Heart left ventricle (tissue), 16 donors: ENCODE data around the gene MARS1. TPM values are rescaled to one million over a fixed set of nuclear protein-coding genes. Genes with fewer than 3 reads are reported as not detected.
A peak's percentile ranks its signal among the peaks of the same experiment; 100 is the strongest.

ENCODE experiments used
- ATAC-seq, 4 donors: fragments of 200-7000 bp; cut with Tn5 transposase; one replicate each; pipeline ENCODE4 v1.9.1; 2020 to 2022; ENCODE audit warnings: moderate library complexity in 4 of 4, mild to moderate bottlenecking in 3 of 4, moderate number of reproducible peaks in 1 of 4
- DNase-seq, 5 donors: peaks; one replicate each; pipeline ENCODE4 v3.0.0-alpha.2; 2020
- H3K27ac ChIP-seq, 12 donors: fragments of 200-600 bp; sonication (generic) in 4 of 12; one replicate each; pipeline versions ENCODE4 v1.5.0 to v1.8.0; 2016 to 2022; ENCODE audit warnings: mild to moderate bottlenecking in 2 of 12
- H3K27me3 ChIP-seq, 9 donors: fragments of 200-600 bp; sonication (generic) in 2 of 9; one replicate each; pipeline versions ENCODE4 v1.5.1 to v1.8.0; 2016 to 2022; ENCODE audit warnings: mild to moderate bottlenecking in 3 of 9
- H3K36me3 ChIP-seq, 9 donors: fragments of 200-600 bp; sonication (generic) in 2 of 9; one replicate each; pipeline versions ENCODE4 v1.5.0 to v1.8.0; 2018 to 2022; ENCODE audit warnings: mild to moderate bottlenecking in 2 of 9
- H3K4me1 ChIP-seq, 12 donors: fragments of 200-600 bp; sonication (generic) in 4 of 12; one replicate each; pipeline versions ENCODE4 v1.5.0 to v1.8.0; 2016 to 2022; ENCODE audit warnings: mild to moderate bottlenecking in 3 of 12
- H3K4me3 ChIP-seq, 12 donors: fragments of 200-600 bp; sonication (generic) in 4 of 12; one replicate each; pipeline versions ENCODE4 v1.5.0 to v1.8.0; 2017 to 2022; ENCODE audit warnings: mild to moderate bottlenecking in 9 of 12, moderate library complexity in 4 of 12
- H3K9me3 ChIP-seq, 12 donors: fragments of 200-600 bp; sonication (generic) in 4 of 12; one replicate each; pipeline versions ENCODE4 v1.5.0 to v1.8.0; 2016 to 2022; ENCODE audit warnings: mild to moderate bottlenecking in 1 of 12
- CTCF ChIP-seq, 12 donors: fragments of 200-600 bp; sonication (generic) in 4 of 12; IDR thresholded peaks; one replicate each; pipeline versions ENCODE4 v1.5.0 to v1.8.0; 2018 to 2022; ENCODE audit warnings: antibody characterized with exemption in 12 of 12, mild to moderate bottlenecking in 5 of 12
- POLR2A ChIP-seq, 2 donors: fragments of 450-650 bp; IDR thresholded peaks; one replicate each; pipeline ENCODE4 v1.6.1; 2017; ENCODE audit warnings: antibody characterized with exemption in 2 of 2, mild to moderate bottlenecking in 2 of 2, moderate library complexity in 2 of 2
- WGBS, 4 donors: extraction: QIAGEN DNeasy Blood & Tissue Kit in 2 of 4; methylation state at CpG; one replicate each; pipeline versions ENCODE4 v1.1.5 to v1.1.7; 2013 to 2018; 5-methylcytosine and 5-hydroxymethylcytosine counted together
- intact Hi-C, 10 donors: fragments of 100-400 bp; cut with DNase I; formaldehyde crosslinking; loops; one replicate each; pipeline versions ENCODE4 v1.11.1 to v1.14.2; 2022
- polyA plus RNA-seq, 2 donors: library from polyadenylated mRNA; stranded (reverse); fragments of 200-250 nt; gene quantifications; one replicate each; pipeline ENCODE4 v1.2.3, GENCODE V29; 2013
- total RNA-seq, 9 donors: library from RNA; depleted of rRNA in 2 of 9; stranded (reverse); fragments of >200 nt in 2 of 9; fragmentation: NEBNext Ultra II Directional in 3 of 9; extraction: Animal tissue kit (Norgen Biotek cat#: 25700) in 3 of 9; gene quantifications; one replicate each; pipeline versions ENCODE4 v1.1.0 to v1.2.4, GENCODE V29; 2016 to 2023
- donor health status: ischemic (EF 13 %, LVEDD 7.1; RV severe dilation, severe dysfunction).
- donor health status: healthy with polysubstance abuse.
- donor health status: DM: no; HTN: yes; CAD: no.
- donor health status: DM: no; HTN: no; CAD: no.
- donor health status: ischemic (EF 25% LVEDD 6.9; RV normal size, moderate dysfunction).
- donor health status: ischemic (EF 25% LVEDD 5.7; RV mildly dilated, moderate dysfunction).
- donor health status: healthy.
- donor health status: DM: yes; HTN: yes; CAD: no.
- donor health status: ischemic (EF 35%, LVEDD 5.7; RV mildly dilated, moderate dysfunction).
- donor health status: nonischemic (EF 11% LVEDD 7.7; RV severe dilation, severe dysfunction).
- donor health status: DM: yes; HTN: yes; CAD: no.
- donor health status: PGD.
- donor health status: ischemic (EF 29% LVEDD 5.4; RV normal size, mild dysfunction).
- donor health status: nonischemic (EF 23%, LVEDD 6.1; RV moderate dilation, normal function).

The MARS1 gene
- total and polyA plus RNA-seq, 11 donors = 36.8 to 109 (median 74.9) TPM

- H3K4me3 ChIP-seq = no peak overlapping the region
- ATAC-seq (no peak), DNase-seq (peak in 1 of 5 donors; percentile 10)
- peaks cover 0 to 55% (median 26%) of the 10 kb centered on the region in 12 donors for H3K4me1 ChIP-seq
- WGBS, 4 donors = 87 to 89% (median 89%) methylated on average over 6 of the region's 6 CpGs
- peaks cover 0 to 9% (median 0%) of the 10 kb centered on the region in 9 donors for H3K27me3 ChIP-seq
- no peak for TF ChIP-seq POLR2A (IDR thresholded peaks at IDR 0.05)
- TF ChIP-seq CTCF (IDR thresholded peaks at IDR 0.05) = no peak
- H3K27ac ChIP-seq = no peak overlapping the region
- H3K36me3 ChIP-seq = no peaks in the 10 kb centered on the region
- intact Hi-C loops = loop anchor here in 4 of 10 donors (2.0 to 10.0 kb wide), 4 partner anchors 150 to 245 kb away; partner anchors contain the start of gene NXPH4 (in 1 of the 4)
- H3K9me3 ChIP-seq = no peaks in the 10 kb centered on the region
Observed at GRCh38 chr12:57456737-57457490, 31.0 kb upstream of the MARS1 start.

- H3K27me3 ChIP-seq = peaks cover 0 to 9% (median 0%) of the 10 kb centered on the region in 9 donors
- no peaks in the 10 kb centered on the region for H3K36me3 ChIP-seq
- peak overlapping the region in 11 of 12 donors; percentile 50 to 87 (median 80) for H3K27ac ChIP-seq
- peak overlapping the region in 11 of 12 donors; percentile 53 to 82 (median 69) for H3K4me3 ChIP-seq
- H3K9me3 ChIP-seq = no peaks in the 10 kb centered on the region
- intact Hi-C loops = loop anchor here in 3 of 10 donors (5.0 to 10.0 kb wide), 3 partner anchors 166 to 246 kb away; partner anchors contain the start of gene NXPH4 (in 1 of the 3)
- ATAC-seq (no peak), DNase-seq (no peak)
- 30 to 37% (median 32%) methylated on average over 3 of the region's 3 CpGs for WGBS, 4 donors
- no peak for TF ChIP-seq POLR2A (IDR thresholded peaks at IDR 0.05)
- TF ChIP-seq CTCF (IDR thresholded peaks at IDR 0.05) = no peak
- peaks cover 0 to 54% (median 28%) of the 10 kb centered on the region in 12 donors for H3K4me1 ChIP-seq
Observed at GRCh38 chr12:57458665-57459054, 29.2 kb upstream of the MARS1 start.

GRCh38 chr12:57459055-57459749, 28.7 kb upstream of the MARS1 start:
- ATAC-seq (peak; percentile 73 to 83 (median 76)), DNase-seq (peak; percentile 93 to 95 (median 94))
- whole genome bisulfite sequencing, 4 donors = 0 to 1% (median 0%) methylated on average over 20 to 24 of the region's 24 CpGs
- TF ChIP-seq CTCF (IDR thresholded peaks at IDR 0.05) (peak; percentile 89 to 98 (median 94)), POLR2A (IDR thresholded peaks at IDR 0.05) (peak in 1 of 2 donors; percentile 38)
- Histone ChIP-seq H3K27me3 (peaks cover 0 to 9% (median 0%) of the 10 kb centered on the region in 9 donors), H3K27ac (peak overlapping the region in 11 of 12 donors; percentile 50 to 87 (median 80)), H3K9me3 (no peaks in the 10 kb centered on the region), H3K4me3 (peak overlapping the region; percentile 35 to 82 (median 68)), H3K36me3 (no peaks in the 10 kb centered on the region), H3K4me1 (peaks cover 0 to 54% (median 28%) of the 10 kb centered on the region in 12 donors)
- intact Hi-C loops = loop anchor here in 3 of 10 donors (5.0 to 10.0 kb wide), 3 partner anchors 166 to 247 kb away; partner anchors contain the start of gene NXPH4 (in 1 of the 3)
